Measurements from ENCODE around the gene IFITM5. TPM values are rescaled to one million over a fixed set of nuclear protein-coding genes. Genes with fewer than 3 reads are reported as not detected.
A peak's percentile ranks its signal among the peaks of the same experiment; 100 is the strongest.

Gene IFITM5
- not detected for polyA plus RNA-seq (2013, experiment 1 of 2)
- polyA plus RNA-seq (2013, experiment 2 of 2): not detected

- H3K27ac ChIP-seq (ENCODE audit: low read depth, low read length): no peak within 1 kb of the TSS
- peaks cover 14% of the 10 kb centered on the region for H3K4me1 ChIP-seq (ENCODE audit: insufficient read depth, low read length)
- H3K27me3 ChIP-seq (ENCODE audit: insufficient read depth, low read length): no peaks in the 10 kb centered on the region
- no peaks in the 10 kb centered on the region for H3K9me3 ChIP-seq (ENCODE audit: insufficient read depth, low read depth, low read length)
- no peak within 1 kb of the TSS for H3K4me3 ChIP-seq (ENCODE audit: low read length)
- 86% methylated on average over 35 of the region's 40 CpGs for WGBS
- peaks cover 11% of the 10 kb centered on the region for H3K36me3 ChIP-seq (ENCODE audit: insufficient read depth, low read length)
- no peak within 1 kb of the TSS for H3K9ac ChIP-seq (ENCODE audit: low read depth, low read length)
Measured at GRCh38 chr11:299081-299891, at the start of gene IFITM5. IFITM5 (minus strand) TSS chr11:299526; CDS start chr11:299490, 36 bp downstream.

- Histone ChIP-seq H3K9me3 (ENCODE audit: insufficient read depth, low read depth, low read length) (no peaks in the 10 kb centered on the region), H3K4me1 (ENCODE audit: insufficient read depth, low read length) (peaks cover 21% of the 10 kb centered on the region)
- 94% methylated on average over 3 of the region's 3 CpGs for WGBS
Measured at GRCh38 chr11:346529-346928, 47.2 kb upstream of the IFITM5 start.

GRCh38 chr11:344836-345578 lies 45.7 kb upstream of the IFITM5 start:
- Histone ChIP-seq H3K9ac (ENCODE audit: low read depth, low read length) (no peak overlapping the region), H3K27me3 (ENCODE audit: insufficient read depth, low read length) (no peaks in the 10 kb centered on the region), H3K36me3 (ENCODE audit: insufficient read depth, low read length) (no peaks in the 10 kb centered on the region), H3K9me3 (ENCODE audit: insufficient read depth, low read depth, low read length) (no peaks in the 10 kb centered on the region), H3K27ac (ENCODE audit: low read depth, low read length) (no peak overlapping the region), H3K4me3 (ENCODE audit: low read length) (no peak overlapping the region), H3K4me1 (ENCODE audit: insufficient read depth, low read length) (peaks cover 24% of the 10 kb centered on the region)
- 92% methylated on average over 10 of the region's 11 CpGs for WGBS

More at GRCh38 chr11:346529-346928, 47.2 kb upstream of the IFITM5 start:
- H3K27ac ChIP-seq (ENCODE audit: low read depth, low read length): no peak overlapping the region
- no peaks in the 10 kb centered on the region for H3K27me3 ChIP-seq (ENCODE audit: insufficient read depth, low read length)
- no peak overlapping the region for H3K9ac ChIP-seq (ENCODE audit: low read depth, low read length)
- H3K36me3 ChIP-seq (ENCODE audit: insufficient read depth, low read length): no peaks in the 10 kb centered on the region
- no peak overlapping the region for H3K4me3 ChIP-seq (ENCODE audit: low read length)

GRCh38 chr11:342328-342727 lies 43.0 kb upstream of the IFITM5 start:
- H3K27ac ChIP-seq (ENCODE audit: low read depth, low read length): peak overlapping the region; percentile 73; the same call in 1 of the 2 replicates
- 93% methylated on average over 3 of the region's 3 CpGs for WGBS
- H3K4me3 ChIP-seq (ENCODE audit: low read length): no peak overlapping the region
- no peak overlapping the region for H3K9ac ChIP-seq (ENCODE audit: low read depth, low read length)
- H3K27me3 ChIP-seq (ENCODE audit: insufficient read depth, low read length): no peaks in the 10 kb centered on the region
- H3K36me3 ChIP-seq (ENCODE audit: insufficient read depth, low read length): no peaks in the 10 kb centered on the region
- H3K4me1 ChIP-seq (ENCODE audit: insufficient read depth, low read length): peaks cover 30% of the 10 kb centered on the region
- no peaks in the 10 kb centered on the region for H3K9me3 ChIP-seq (ENCODE audit: insufficient read depth, low read depth, low read length)

GRCh38 chr11:340539-341512 lies 41.5 kb upstream of the IFITM5 start:
- WGBS: 28% methylated on average over 4 of the region's 5 CpGs
- peaks cover 41% of the 10 kb centered on the region for H3K4me1 ChIP-seq (ENCODE audit: insufficient read depth, low read length)
- no peaks in the 10 kb centered on the region for H3K36me3 ChIP-seq (ENCODE audit: insufficient read depth, low read length)
- no peak overlapping the region for H3K9ac ChIP-seq (ENCODE audit: low read depth, low read length)
- H3K27me3 ChIP-seq (ENCODE audit: insufficient read depth, low read length): no peaks in the 10 kb centered on the region
- H3K4me3 ChIP-seq (ENCODE audit: low read length): peak overlapping the region; percentile 14; the same call in 1 of the 2 replicates
- H3K9me3 ChIP-seq (ENCODE audit: insufficient read depth, low read depth, low read length): no peaks in the 10 kb centered on the region
- peak overlapping the region; percentile 73 for H3K27ac ChIP-seq (ENCODE audit: low read depth, low read length)

GRCh38 chr11:339963-340362 lies 40.6 kb upstream of the IFITM5 start:
- Histone ChIP-seq H3K4me1 (ENCODE audit: insufficient read depth, low read length) (peaks cover 48% of the 10 kb centered on the region), H3K27ac (ENCODE audit: low read depth, low read length) (peak overlapping the region; percentile 37; the same call in 1 of the 2 replicates)
- WGBS: 95% methylated on average over 2 of the region's 2 CpGs

GRCh38 chr11:337711-338110 lies 38.4 kb upstream of the IFITM5 start:
- Histone ChIP-seq H3K36me3 (ENCODE audit: insufficient read depth, low read length) (no peaks in the 10 kb centered on the region), H3K27ac (ENCODE audit: low read depth, low read length) (no peak overlapping the region), H3K9ac (ENCODE audit: low read depth, low read length) (no peak overlapping the region), H3K4me3 (ENCODE audit: low read length) (no peak overlapping the region), H3K9me3 (ENCODE audit: insufficient read depth, low read depth, low read length) (0 out of 2 replicates have a peak, but pooled peaks cover 7% of the 10 kb centered on the region), H3K27me3 (ENCODE audit: insufficient read depth, low read length) (no peaks in the 10 kb centered on the region), H3K4me1 (ENCODE audit: insufficient read depth, low read length) (peaks cover 63% of the 10 kb centered on the region)
- WGBS: 95% methylated on average over 4 of the region's 6 CpGs

More at GRCh38 chr11:339963-340362, 40.6 kb upstream of the IFITM5 start:
- Histone ChIP-seq H3K4me3 (ENCODE audit: low read length) (no peak overlapping the region), H3K36me3 (ENCODE audit: insufficient read depth, low read length) (no peaks in the 10 kb centered on the region), H3K27me3 (ENCODE audit: insufficient read depth, low read length) (no peaks in the 10 kb centered on the region), H3K9me3 (ENCODE audit: insufficient read depth, low read depth, low read length) (no peaks in the 10 kb centered on the region), H3K9ac (ENCODE audit: low read depth, low read length) (no peak overlapping the region)

GRCh38 chr11:336659-337198 lies 37.4 kb upstream of the IFITM5 start:
- no peak overlapping the region for H3K4me3 ChIP-seq (ENCODE audit: low read length)
- WGBS: 80% methylated on average over 4 of the region's 4 CpGs

GRCh38 chr11:335779-336658 lies 36.7 kb upstream of the IFITM5 start:
- Histone ChIP-seq H3K27me3 (ENCODE audit: insufficient read depth, low read length) (no peaks in the 10 kb centered on the region), H3K36me3 (ENCODE audit: insufficient read depth, low read length) (no peaks in the 10 kb centered on the region), H3K27ac (ENCODE audit: low read depth, low read length) (peak overlapping the region; percentile 66), H3K4me3 (ENCODE audit: low read length) (no peak overlapping the region), H3K9me3 (ENCODE audit: insufficient read depth, low read depth, low read length) (0 out of 2 replicates have a peak, but pooled peaks cover 7% of the 10 kb centered on the region), H3K9ac (ENCODE audit: low read depth, low read length) (peak overlapping the region; percentile 24; the same call in 1 of the 2 replicates), H3K4me1 (ENCODE audit: insufficient read depth, low read length) (peaks cover 49% of the 10 kb centered on the region)
- WGBS: 66% methylated on average over 14 of the region's 15 CpGs

More at GRCh38 chr11:336659-337198, 37.4 kb upstream of the IFITM5 start:
- peak overlapping the region; percentile 66; the same call in 1 of the 2 replicates for H3K27ac ChIP-seq (ENCODE audit: low read depth, low read length)
- H3K9me3 ChIP-seq (ENCODE audit: insufficient read depth, low read depth, low read length): 0 out of 2 replicates have a peak, but pooled peaks cover 7% of the 10 kb centered on the region
- H3K9ac ChIP-seq (ENCODE audit: low read depth, low read length): 0 out of 2 replicates have a peak overlapping the region, but pooled peaks have one; percentile 1
- H3K4me1 ChIP-seq (ENCODE audit: insufficient read depth, low read length): peaks cover 54% of the 10 kb centered on the region
- H3K27me3 ChIP-seq (ENCODE audit: insufficient read depth, low read length): no peaks in the 10 kb centered on the region
- H3K36me3 ChIP-seq (ENCODE audit: insufficient read depth, low read length): no peaks in the 10 kb centered on the region
